EL (cell line): ENCODE data around the gene RIN3.

Experiments used
- DNase-seq: peaks from one replicate; pipeline ENCODE4 v3.0.0-alpha.2; 2016

Gene RIN3

GRCh38 chr14:92531106-92531873 is 17.7 kb downstream of the RIN3 start:
- no peak for DNase-seq

DNA sequence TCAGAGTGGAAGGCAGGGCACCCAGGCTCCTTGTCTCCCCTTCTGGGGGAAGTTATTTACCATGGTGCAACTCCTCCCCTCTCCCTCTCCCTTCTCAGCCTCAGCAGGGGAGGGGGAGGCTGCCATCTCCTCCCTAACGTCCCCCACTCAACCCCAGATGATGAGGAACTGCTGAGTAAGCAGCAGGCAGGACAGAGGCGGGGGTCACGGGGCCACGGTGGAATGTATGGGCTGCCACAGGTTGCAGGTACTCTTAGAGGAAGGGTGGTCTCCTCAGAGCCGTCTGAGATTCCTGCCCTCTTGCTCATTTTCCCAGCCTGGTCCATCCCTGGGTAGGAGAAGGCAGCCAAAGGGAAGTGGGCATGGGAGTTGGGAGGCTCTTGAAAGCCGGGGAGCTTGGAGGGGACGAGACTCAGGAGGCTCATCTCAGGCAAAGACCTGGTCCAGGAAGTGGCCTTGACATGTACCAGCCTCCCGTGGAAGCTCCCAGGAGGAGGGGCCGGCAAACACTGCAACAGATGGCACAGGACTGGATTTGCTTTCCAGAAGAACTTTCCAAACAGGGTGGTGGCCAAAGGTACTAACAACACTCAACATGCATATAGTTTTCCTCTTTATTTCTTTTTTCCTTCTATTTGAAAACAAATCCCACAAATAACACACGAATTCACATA is 19.0 kb downstream of the RIN3 start:
- DNase-seq = no peak

DNA sequence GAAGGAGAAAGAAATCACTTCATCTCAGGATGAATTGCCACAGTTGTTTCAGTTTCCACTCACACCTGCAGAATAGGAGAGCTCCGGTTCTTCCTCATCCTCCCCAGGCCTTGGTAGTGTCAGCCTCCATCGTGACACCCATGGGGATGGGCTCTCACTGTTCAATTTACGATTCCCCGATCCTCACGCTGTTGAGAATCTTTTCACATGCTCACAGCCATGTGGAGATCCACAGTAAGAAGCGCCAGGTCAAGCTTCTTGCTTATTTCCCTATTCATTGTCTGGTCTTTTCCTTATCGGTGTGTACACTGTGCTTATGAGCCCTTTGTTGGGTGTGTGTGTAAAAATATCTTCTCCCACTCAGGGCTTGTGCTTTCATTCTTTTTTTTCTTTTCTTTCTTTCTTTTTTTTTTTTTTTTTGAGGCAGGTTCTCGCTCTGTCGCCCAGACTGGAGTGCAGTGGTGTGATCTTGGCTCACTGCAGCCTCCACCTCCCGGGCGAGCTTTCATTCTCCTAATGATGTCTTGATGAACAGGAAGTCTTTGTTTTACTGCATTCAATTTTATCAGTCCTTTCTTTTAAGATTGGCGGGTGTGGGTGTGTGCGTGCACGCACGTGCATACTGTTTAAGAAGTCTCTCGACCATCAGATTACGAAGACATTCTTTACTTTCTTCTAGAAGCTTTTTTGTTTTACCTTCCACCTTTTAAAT is 21.5 kb downstream of the RIN3 start:
- no peak for DNase-seq

DNA sequence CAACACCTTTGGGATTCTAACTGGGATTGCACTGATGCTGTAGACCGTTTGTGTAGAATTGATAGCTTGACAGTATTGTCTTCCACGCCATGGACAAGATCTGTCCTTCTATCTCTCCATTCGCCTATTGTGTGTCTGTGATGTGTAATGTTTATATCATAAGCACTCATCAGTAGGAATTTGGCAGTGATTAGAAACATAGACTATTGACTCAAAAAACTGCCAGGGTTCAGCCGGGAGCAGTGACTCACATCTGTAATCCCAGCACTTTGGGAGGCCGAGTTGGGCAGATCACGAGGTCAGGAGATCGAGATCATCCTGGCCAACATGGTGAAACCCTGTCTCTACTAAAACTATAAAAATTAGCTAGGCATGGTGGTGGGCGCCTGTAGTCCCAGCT is 22.6 kb downstream of the RIN3 start:
- peak; percentile 80 for DNase-seq

- DNase-seq = no peak
Measured at GRCh38 chr14:92538412-92538985, 24.9 kb downstream of the RIN3 start.

DNA sequence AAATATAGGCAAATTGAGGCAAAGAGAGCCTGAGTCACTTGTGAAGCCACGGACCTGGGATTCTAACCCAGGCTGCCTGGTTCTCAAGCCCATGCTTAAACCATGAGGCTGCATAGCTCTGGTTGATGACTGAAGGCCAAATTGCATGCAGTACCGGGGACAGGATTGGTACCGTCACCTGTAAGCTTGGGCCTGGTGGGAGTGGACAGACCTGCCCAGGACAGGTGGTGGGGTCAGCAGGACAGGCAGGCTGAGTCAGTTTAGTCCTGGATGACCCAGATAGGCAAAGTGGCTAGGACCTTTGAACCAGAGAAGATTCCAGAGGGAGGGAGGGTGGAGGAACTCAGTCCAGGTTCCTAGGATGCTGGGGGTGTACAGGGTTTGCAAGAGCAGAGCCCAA is 25.8 kb downstream of the RIN3 start:
- DNase-seq = no peak

DNA sequence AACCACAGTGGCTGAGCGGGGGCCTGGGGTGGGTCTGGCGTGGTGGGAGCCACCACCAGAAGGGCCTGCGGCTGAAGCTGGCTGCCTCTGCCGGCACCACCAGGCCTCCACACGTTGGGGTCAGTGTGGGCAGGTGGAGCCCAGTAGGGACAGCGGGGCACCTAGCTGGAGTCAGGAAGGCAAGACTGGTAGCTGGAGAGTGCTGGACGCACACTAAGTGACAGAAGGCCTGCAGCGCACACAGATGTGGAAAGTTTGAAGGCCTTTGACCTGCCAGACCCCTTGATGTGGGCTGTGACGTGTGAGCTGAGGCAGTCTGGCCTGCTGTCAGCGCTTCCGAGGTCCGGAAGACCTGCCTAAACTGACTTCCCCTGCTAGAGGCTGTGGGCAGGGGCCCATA is 26.3 kb downstream of the RIN3 start:
- DNase-seq = no peak

GRCh38 chr14:92540472-92541048 is 27.0 kb downstream of the RIN3 start:
- DNase-seq = peak; percentile 99

DNA sequence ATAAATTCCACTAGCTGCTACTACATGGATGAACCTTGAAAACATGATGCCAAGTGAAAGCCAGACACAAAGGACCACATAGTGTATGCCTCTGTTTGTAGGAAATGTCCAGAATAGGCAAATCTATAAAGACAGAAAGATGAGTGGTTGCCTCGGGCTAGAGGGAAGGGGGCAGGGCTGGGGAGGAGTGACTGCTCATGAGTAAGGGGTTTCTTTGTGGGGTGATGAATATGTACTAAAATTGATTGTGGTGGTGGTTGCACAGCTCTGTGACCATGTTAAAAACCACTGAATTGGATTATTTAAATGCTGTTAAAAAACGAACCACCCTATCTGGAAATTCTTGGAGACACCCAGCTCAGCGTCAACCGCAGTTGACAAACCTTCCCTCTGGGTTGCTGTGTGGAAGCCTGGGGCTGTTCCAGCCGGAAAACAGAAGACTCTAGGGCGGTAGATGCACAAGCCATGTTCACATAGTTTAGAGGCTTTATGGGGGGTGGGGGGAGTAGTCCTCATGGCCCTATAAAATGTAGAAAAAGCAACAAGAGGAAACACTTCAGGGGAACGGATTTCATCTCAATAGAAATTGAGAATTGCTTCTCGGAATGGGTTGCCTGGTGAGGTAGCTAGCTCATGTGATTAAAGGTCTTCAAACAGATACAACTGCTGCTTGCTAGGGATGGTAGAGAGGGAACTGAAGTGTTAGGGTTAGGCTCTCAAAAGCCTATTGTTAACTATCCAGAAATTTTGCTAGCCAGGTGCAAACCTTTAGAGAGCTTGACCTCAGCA is 29.4 kb downstream of the RIN3 start:
- DNase-seq = no peak

- no peak for DNase-seq
Measured at GRCh38 chr14:92544051-92544720, 30.6 kb downstream of the RIN3 start.

- DNase-seq = peak; percentile 51
Measured at GRCh38 chr14:92546347-92547053, 32.9 kb downstream of the RIN3 start.

DNA sequence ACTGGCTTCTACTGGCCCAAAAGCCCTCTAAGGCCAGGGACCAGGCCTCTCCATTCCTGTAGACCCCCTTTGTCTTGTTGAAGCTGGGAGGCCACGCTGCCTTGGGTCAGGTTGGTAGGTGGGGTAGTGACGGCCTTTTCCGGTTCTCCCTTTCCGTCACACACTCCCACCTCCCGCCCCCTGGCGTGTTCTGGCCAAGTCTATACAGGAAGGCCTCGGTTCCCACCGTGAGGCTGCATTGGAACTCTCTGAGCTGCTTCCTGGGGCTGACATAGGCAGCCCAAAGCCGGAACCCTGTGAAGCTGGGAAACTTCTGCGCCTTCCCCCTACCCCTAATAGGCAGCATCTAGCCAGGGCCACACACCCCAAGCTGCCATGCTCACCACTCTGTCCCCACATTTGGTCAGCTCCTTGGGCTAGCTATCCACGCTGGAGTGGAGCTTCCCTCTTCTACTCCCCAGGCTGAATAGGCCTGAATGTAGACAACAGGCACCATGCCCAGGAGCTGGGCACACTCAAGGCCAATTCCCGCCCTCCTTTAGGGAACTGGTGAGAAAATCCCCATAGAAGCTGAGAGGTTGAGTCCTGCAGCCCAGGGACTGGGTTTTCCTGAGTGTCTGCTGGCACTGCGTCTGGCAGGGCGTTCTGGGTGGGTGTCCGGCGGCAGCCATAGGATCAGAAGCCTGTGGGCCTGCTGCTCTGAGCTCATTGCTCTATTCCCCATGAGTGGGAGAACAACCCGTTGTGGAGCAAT is 35.7 kb downstream of the RIN3 start:
- no peak for DNase-seq

GRCh38 chr14:92549859-92550230 is 36.3 kb downstream of the RIN3 start:
- no peak for DNase-seq

DNA sequence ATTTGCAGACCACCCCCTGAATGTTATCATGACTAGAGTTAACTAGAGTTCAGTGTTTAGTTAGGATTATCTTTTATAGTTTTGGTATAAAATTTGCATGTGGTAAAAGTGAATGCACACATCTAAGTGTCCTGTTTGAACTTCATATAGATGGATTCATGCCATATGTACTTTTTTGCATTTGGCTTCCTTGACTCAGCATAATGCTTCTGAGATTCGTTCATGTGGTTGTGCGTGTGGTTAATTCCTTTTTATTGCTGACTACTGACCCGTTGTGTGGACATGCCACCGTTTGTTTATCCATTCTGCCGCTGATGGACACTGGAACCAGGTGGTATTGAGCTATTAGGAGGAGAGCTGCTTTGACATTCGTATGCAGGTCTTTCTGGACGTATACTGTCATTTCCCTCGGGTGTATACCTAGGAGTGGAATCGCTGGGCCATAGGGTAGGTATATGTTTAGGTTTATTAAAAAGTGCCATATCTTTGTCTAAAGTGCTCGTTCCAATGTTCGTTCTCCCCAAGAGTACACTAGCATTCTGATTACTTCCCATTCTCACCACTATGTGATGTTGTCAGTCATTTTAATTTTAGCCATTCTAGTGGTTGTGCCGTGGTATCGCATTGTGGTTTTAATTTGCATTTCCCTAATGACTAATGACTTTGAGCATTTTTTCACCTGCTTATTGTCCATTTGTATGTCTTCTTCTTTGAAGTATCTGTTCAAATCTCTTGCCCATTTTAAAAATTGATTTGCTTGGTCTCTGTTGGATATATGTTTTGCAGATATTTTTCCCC is 37.7 kb downstream of the RIN3 start:
- DNase-seq = no peak

DNA sequence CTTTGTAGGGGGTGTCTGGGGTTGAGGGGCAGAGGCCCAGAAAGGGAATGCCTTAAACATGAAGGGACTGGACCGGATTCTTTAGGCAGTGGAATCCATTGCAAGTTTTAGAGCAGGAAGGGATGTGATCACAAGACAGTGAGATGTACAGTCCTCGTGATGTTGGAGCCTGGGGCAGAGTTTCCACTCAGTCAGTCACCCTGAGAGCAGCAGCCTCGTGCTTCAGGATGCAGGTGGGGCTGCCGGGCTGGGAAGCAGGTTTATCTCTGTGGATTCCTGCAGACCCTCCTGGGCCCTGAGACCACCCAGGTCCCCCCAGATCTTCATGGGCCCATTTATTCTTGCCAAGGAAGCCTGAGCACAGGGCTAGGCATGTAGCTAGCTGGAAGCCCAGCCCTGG is 38.5 kb downstream of the RIN3 start:
- DNase-seq = no peak

GRCh38 chr14:92553438-92553837 is 39.9 kb downstream of the RIN3 start:
- DNase-seq = peak; percentile 73

- no peak for DNase-seq
Measured at GRCh38 chr14:92555465-92556111, 42.0 kb downstream of the RIN3 start.

GRCh38 chr14:92556255-92556741 is 42.7 kb downstream of the RIN3 start:
- no peak for DNase-seq
